OCI-LY7 (cell line): ENCODE data around the gene DPYD.

Experiments
- CTCF ChIP-seq: fragments of 200-600 bp; sonication (generic); conservative IDR thresholded peaks from 2 replicates; pipeline ENCODE4 v1.5.1; 2014; ENCODE audit warnings: mild to moderate bottlenecking, antibody characterized with exemption, low read length, moderate library complexity, mixed read lengths
- EZH2phosphoT487 ChIP-seq: fragments of 200-600 bp; sonication (generic); IDR thresholded peaks from 2 replicates; pipeline ENCODE4 v1.6.1; 2018; ENCODE audit warnings: low read depth, borderline replicate concordance, mild to moderate bottlenecking, mixed run types, antibody characterized with exemption, low read length, moderate library complexity, mixed read lengths

- TF ChIP-seq CTCF: no peak
- TF ChIP-seq EZH2phosphoT487: no peak
Observed at GRCh38 chr1:97356309-97356708, 564.5 kb downstream of the DPYD start.
